ENCODE data around the gene AUH.

- TF ChIP-seq CTCF (IDR thresholded peaks at IDR 0.05) (no peak), EP300 (IDR thresholded peaks at IDR 0.05) (no peak), POLR2A (IDR thresholded peaks at IDR 0.05) (no peak), POLR2AphosphoS5 (IDR thresholded peaks at IDR 0.05) (no peak)
These were observed 108.2 kb downstream of the AUH start for GRCh38 chr9:91253488-91253887.

All from gastroesophageal sphincter (tissue), 3 donors.